Measurements from ENCODE around the gene AVPR1A.

AVPR1A gene

DNA sequence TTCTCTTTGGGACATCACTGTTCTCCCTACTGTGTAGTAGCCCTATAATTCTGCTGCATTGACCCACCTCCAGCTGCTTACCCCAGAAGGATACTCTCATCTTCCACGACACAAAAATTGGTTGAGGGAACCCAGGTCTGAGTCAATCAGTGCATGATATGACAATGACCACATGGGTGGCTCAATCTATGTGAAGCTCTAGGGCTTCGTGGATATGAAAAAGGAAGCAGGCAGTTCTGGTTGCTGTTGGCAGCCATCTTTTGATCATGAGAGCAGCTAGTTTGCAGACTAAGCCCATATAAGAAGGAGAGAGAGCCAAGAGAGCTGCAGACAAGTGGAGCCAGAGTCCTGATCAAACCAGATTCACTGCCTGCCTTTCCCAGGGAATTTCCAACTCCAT is 57.9 kb downstream of the AVPR1A start:
- Histone ChIP-seq H3K4me3 (ENCODE audit: low read length) (no peak overlapping the region), H2AK5ac (ENCODE audit: low read length) (no peak overlapping the region), H4K8ac (ENCODE audit: low read depth, low read length) (no peak overlapping the region), H3K23ac (ENCODE audit: low read length) (no peak overlapping the region), H3K9ac (ENCODE audit: low read length) (no peak overlapping the region), H3K18ac (ENCODE audit: low read length) (no peak overlapping the region), H3K4me2 (ENCODE audit: low read length) (no peak overlapping the region), H3K4me1 (ENCODE audit: control insufficient read depth, low read depth, low read length) (peaks cover 3% of the 10 kb centered on the region), H3K4ac (ENCODE audit: low read depth, low read length) (no peak overlapping the region), H3K79me2 (ENCODE audit: control insufficient read depth, insufficient read depth, low read length) (no peaks in the 10 kb centered on the region), H3K56ac (ENCODE audit: low read length) (no peak overlapping the region), H4K5ac (ENCODE audit: low read length) (no peak overlapping the region), H2BK5ac (ENCODE audit: low read length) (no peak overlapping the region), H3K79me1 (ENCODE audit: low read length) (no peaks in the 10 kb centered on the region), H3K27me3 (ENCODE audit: insufficient read depth, low read length, poor library complexity) (no peaks in the 10 kb centered on the region), H2BK120ac (ENCODE audit: low read depth, low read length) (no peak overlapping the region), H3K36me3 (ENCODE audit: control insufficient read depth, insufficient read depth, low read length) (no peaks in the 10 kb centered on the region), H2BK15ac (replicated peaks; ENCODE audit: low read depth) (no peak overlapping the region), H3K27ac (ENCODE audit: low read depth, low read length) (no peak overlapping the region)
- no peak for DNase-seq
- no CpG with 5 or more reads among the region's 2 CpGs for WGBS (ENCODE audit: extremely low coverage, insufficient coverage, low lambda C conversion rate)
